K562 (cell line): ENCODE results near the gene SIGLEC5.
"Not testable (repeated sequence)": the region's sequence is repeated elsewhere in the genome, so short reads cannot be mapped to it uniquely, and the experiment has no call there.

Source experiments
- BMI1 ChIP-seq: fragments of 150-350 bp; IDR thresholded peaks from 2 replicates; pipeline ENCODE4 v1.6.1; 2014; ENCODE audit warnings: low read length
- ZBTB1 ChIP-seq: sonication (generic); formaldehyde crosslinking; IDR thresholded peaks from 2 replicates; pipeline ENCODE4 v1.8.1; 2023; ENCODE audit warnings: missing genetic modification reagents, low read depth, mild to moderate bottlenecking, borderline replicate concordance

- not testable (repeated sequence) for TF ChIP-seq ZBTB1 (CRISPR knock-in tag); BMI1
Observed at GRCh38 chr19:51675911-51676565, 45.8 kb upstream of the SIGLEC5 start.
